SK-N-SH (cell line): ENCODE data around the gene LRRC36.

Source experiments
- EP300 ChIP-seq, 2 experiments: IDR thresholded peaks; 2 replicates each; pipeline versions ENCODE4 v1.4.0 to v1.6.1; 2012; ENCODE audit warnings: borderline replicate concordance in 1 of 2, low read depth in 1 of 2, low read length in 1 of 2
- POLR2AphosphoS5 ChIP-seq: IDR thresholded peaks from 2 replicates; pipeline ENCODE4 v1.6.1; 2012; ENCODE audit warnings: low read depth, low read length
- RAD21 ChIP-seq: IDR thresholded peaks from 2 replicates; pipeline ENCODE4 v1.6.1; 2012; ENCODE audit warnings: mild to moderate bottlenecking, low read length
- RFX5 ChIP-seq: IDR thresholded peaks from 2 replicates; pipeline ENCODE4 v1.6.1; 2012; ENCODE audit warnings: mild to moderate bottlenecking, improper control_type of control experiment, low read length
- SMC3 ChIP-seq: IDR thresholded peaks from 2 replicates; pipeline ENCODE4 v1.6.1; 2012; ENCODE audit warnings: low read depth, low read length, improper control_type of control experiment
- TAF1 ChIP-seq: IDR thresholded peaks from 2 replicates; pipeline ENCODE4 v1.6.1; 2012; ENCODE audit warnings: low read depth, mild to moderate bottlenecking, low read length, moderate library complexity, borderline replicate concordance
- TF ChIP-seq, protein P1 (sequence below): fragments of 200-600 bp; sonication (generic); IDR thresholded peaks from 2 replicates; pipeline ENCODE4 v1.6.1; 2017; ENCODE audit warnings: antibody characterized with exemption, mild to moderate bottlenecking, moderate library complexity

DNA sequence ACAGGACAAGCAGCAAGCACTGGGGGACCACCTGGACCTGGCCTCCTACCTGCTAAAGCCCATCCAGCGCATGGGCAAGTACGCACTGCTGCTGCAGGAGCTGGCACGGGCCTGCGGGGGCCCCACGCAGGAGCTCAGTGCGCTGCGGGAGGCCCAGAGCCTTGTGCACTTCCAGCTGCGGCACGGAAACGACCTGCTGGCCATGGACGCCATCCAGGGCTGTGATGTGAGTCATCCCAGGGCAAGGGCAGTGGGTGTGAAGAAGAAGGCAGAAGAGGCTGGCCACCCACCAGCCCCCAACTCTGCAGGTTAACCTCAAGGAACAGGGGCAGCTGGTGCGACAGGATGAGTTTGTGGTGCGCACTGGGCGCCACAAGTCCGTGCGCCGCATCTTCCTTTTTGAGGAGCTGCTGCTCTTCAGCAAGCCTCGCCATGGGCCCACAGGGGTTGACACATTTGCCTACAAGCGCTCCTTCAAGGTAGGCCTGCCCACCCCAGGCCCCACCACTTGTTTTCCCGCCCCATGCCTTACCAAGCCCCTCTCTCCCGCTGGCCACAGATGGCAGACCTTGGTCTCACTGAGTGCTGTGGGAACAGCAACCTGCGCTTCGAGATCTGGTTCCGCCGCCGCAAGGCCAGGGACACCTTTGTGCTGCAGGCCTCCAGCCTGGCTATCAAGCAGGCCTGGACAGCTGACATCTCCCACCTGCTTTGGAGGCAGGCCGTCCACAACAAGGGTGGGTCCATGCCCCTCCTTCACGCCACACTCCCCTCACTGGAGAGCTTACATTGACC, 40.0 kb upstream of the LRRC36 start:
- no peak for TF ChIP-seq EP300 (IDR thresholded peaks at IDR 0.05; ENCODE audit: borderline replicate concordance in 1 of 2, low read depth in 1 of 2, low read length in 1 of 2)
- TF ChIP-seq RAD21, result no peak
- TF ChIP-seq POLR2AphosphoS5, result no peak
- TF ChIP-seq, protein P1, sequence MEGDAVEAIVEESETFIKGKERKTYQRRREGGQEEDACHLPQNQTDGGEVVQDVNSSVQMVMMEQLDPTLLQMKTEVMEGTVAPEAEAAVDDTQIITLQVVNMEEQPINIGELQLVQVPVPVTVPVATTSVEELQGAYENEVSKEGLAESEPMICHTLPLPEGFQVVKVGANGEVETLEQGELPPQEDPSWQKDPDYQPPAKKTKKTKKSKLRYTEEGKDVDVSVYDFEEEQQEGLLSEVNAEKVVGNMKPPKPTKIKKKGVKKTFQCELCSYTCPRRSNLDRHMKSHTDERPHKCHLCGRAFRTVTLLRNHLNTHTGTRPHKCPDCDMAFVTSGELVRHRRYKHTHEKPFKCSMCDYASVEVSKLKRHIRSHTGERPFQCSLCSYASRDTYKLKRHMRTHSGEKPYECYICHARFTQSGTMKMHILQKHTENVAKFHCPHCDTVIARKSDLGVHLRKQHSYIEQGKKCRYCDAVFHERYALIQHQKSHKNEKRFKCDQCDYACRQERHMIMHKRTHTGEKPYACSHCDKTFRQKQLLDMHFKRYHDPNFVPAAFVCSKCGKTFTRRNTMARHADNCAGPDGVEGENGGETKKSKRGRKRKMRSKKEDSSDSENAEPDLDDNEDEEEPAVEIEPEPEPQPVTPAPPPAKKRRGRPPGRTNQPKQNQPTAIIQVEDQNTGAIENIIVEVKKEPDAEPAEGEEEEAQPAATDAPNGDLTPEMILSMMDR, result no peak
- TF ChIP-seq TAF1, result no peak
- TF ChIP-seq SMC3, result no peak
- no peak for TF ChIP-seq RFX5
